Suprapubic skin (tissue), 4 donors: ENCODE data around the gene EP300. TPM values are rescaled to one million over a fixed set of nuclear protein-coding genes. Genes with fewer than 3 reads are reported as not detected.

ENCODE experiments used
- DNase-seq, 2 donors: peaks; one replicate each; pipeline ENCODE4 v3.0.0-alpha.2; 2019; ENCODE audit warnings: low spot score in 2 of 2
- H3K27ac ChIP-seq: fragments of 200-600 bp; sonication (generic); one replicate; pipeline ENCODE4 v1.5.1; 2019
- H3K27me3 ChIP-seq: fragments of 200-600 bp; sonication (generic); one replicate; pipeline ENCODE4 v1.5.1; 2019
- H3K36me3 ChIP-seq: fragments of 200-600 bp; sonication (generic); one replicate; pipeline ENCODE4 v1.5.1; 2019
- H3K4me1 ChIP-seq: fragments of 200-600 bp; sonication (generic); one replicate; pipeline ENCODE4 v1.5.1; 2019
- H3K4me3 ChIP-seq: fragments of 200-600 bp; sonication (generic); one replicate; pipeline ENCODE4 v1.5.1; 2019; ENCODE audit warnings: mild to moderate bottlenecking
- H3K9me3 ChIP-seq: fragments of 200-600 bp; sonication (generic); one replicate; pipeline ENCODE4 v1.5.1; 2019
- EP300 ChIP-seq: sonication (generic); formaldehyde crosslinking; IDR thresholded peaks from one replicate; pipeline ENCODE4 v1.6.1; 2017; ENCODE audit warnings: antibody characterized with exemption
- POLR2A ChIP-seq, 2 donors: fragments of 450-650 bp; IDR thresholded peaks; one replicate each; pipeline ENCODE4 v1.6.1; 2017; ENCODE audit warnings: antibody characterized with exemption in 2 of 2, mild to moderate bottlenecking in 2 of 2, moderate library complexity in 2 of 2
- POLR2AphosphoS5 ChIP-seq, 3 donors: sonication (generic); formaldehyde crosslinking; IDR thresholded peaks; one replicate each; pipeline ENCODE4 v1.6.1; 2017; ENCODE audit warnings: antibody characterized with exemption in 3 of 3
- whole genome bisulfite sequencing: methylation state at CpG from one replicate; pipeline ENCODE4 v1.1.5; 2018; 5-methylcytosine and 5-hydroxymethylcytosine counted together
- total RNA-seq, 4 donors: library from RNA; depleted of rRNA; stranded (reverse); fragments of >200 nt; gene quantifications; one replicate each; pipeline ENCODE4 v1.1.0, GENCODE V29; 2016
- TF ChIP-seq, protein P1 (sequence below), 2 donors: fragments of 200-600 bp in 1 of 2; fragments of 450-650 bp in 1 of 2; sonication (generic) in 1 of 2; IDR thresholded peaks; one replicate each; pipeline ENCODE4 v1.5.1; 2016 to 2019; ENCODE audit warnings: antibody characterized with exemption in 2 of 2, mild to moderate bottlenecking in 1 of 2, moderate library complexity in 1 of 2

The EP300 gene
- total RNA-seq, 4 donors from 2014 or later, result 103 to 172 (median 126) TPM

DNA sequence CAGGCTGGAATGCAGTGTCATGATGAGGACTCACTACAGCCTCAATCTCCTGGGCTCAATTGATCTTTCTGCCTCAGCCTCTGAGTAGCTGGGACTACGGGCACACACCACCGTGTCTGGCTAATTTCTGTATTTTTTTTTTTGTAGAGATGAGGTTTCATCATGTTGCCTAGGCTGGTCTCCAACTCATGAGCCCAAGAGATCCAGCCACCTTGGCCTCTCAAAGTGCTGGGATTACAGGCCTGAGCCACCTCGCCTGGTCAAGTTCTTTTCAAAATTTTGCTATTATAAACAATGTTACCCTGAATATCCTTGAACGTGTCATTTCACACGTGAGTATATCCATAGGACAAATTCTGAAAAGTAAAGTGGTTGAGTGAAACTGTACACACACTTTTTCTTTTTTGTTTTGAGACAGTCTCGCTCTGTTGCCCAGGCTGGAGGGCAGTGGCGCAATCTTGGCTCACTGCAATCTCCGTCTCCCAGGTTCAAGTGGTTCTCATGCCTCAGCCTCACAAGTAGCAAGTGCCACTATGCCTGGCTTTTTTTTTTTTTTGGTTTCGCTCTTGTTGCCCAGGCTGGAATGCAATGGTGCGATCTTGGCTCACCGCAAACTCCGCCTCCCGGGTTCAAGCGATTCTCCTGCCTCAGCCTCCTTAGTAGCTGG is 21.6 kb upstream of the EP300 start:
- H3K4me1 ChIP-seq, result no peaks in the 10 kb centered on the region
- no peaks in the 10 kb centered on the region for H3K27me3 ChIP-seq
- no peaks in the 10 kb centered on the region for H3K9me3 ChIP-seq
- H3K36me3 ChIP-seq, result no peaks in the 10 kb centered on the region
- H3K4me3 ChIP-seq, result no peak overlapping the region
- 93% methylated on average over 14 of the region's 14 CpGs for WGBS
- no peak overlapping the region for H3K27ac ChIP-seq
- no peak for DNase-seq
- TF ChIP-seq, protein P1, sequence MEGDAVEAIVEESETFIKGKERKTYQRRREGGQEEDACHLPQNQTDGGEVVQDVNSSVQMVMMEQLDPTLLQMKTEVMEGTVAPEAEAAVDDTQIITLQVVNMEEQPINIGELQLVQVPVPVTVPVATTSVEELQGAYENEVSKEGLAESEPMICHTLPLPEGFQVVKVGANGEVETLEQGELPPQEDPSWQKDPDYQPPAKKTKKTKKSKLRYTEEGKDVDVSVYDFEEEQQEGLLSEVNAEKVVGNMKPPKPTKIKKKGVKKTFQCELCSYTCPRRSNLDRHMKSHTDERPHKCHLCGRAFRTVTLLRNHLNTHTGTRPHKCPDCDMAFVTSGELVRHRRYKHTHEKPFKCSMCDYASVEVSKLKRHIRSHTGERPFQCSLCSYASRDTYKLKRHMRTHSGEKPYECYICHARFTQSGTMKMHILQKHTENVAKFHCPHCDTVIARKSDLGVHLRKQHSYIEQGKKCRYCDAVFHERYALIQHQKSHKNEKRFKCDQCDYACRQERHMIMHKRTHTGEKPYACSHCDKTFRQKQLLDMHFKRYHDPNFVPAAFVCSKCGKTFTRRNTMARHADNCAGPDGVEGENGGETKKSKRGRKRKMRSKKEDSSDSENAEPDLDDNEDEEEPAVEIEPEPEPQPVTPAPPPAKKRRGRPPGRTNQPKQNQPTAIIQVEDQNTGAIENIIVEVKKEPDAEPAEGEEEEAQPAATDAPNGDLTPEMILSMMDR (IDR thresholded peaks at IDR 0.05), result no peak
- no peak for TF ChIP-seq POLR2A (IDR thresholded peaks at IDR 0.05)
- TF ChIP-seq POLR2AphosphoS5 (IDR thresholded peaks at IDR 0.05), result no peak
- TF ChIP-seq EP300, result no peak

DNA sequence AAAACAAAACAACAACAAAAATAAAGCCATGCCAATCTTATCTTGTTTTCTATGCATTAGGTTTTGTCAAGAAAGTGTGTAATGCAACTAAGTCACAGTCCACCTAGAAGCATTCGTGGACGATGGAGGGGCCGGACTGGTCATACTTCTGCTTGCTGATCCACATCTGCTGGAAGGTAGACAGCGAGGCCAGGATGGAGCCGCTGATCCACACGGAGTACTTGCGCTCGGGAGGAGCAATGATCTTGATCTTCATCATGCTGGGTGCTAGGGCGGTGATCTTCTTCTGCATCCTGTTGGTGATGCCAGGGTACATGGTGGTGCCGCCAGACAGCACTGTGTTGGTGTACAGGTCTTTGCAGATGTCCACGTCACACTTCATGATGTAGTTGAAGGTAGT is 18.3 kb upstream of the EP300 start:
- Histone ChIP-seq H3K4me3 (no peak overlapping the region), H3K27ac (no peak overlapping the region), H3K36me3 (no peaks in the 10 kb centered on the region), H3K27me3 (no peaks in the 10 kb centered on the region), H3K9me3 (no peaks in the 10 kb centered on the region), H3K4me1 (no peaks in the 10 kb centered on the region)
- TF ChIP-seq EP300 (no peak), POLR2A (IDR thresholded peaks at IDR 0.05) (no peak), POLR2AphosphoS5 (IDR thresholded peaks at IDR 0.05) (no peak)
- TF ChIP-seq, protein P1 (IDR thresholded peaks at IDR 0.05), result no peak
- DNase-seq, result no peak
- WGBS, result 92% methylated on average over 10 of the region's 11 CpGs

DNA sequence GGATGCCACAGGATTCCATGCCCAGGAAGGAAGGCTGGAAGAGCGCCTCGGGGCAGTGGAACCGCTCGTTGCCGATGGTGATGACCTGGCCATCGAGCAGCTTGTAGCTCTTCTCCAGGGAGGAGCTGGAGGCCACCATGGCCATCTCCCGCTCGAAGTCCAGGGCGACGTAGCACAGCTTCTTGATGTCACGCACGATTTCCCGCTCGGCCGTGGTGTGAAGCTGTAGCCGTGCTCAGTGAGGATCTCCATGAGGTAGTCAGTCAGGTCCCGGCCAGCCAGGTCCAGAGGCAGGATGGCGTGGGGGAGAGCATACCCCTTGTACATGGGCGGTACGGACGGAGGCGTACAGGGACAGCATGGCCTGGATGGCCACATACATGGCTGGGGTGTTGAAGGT is 17.9 kb upstream of the EP300 start:
- H3K27ac ChIP-seq, result no peak overlapping the region
- TF ChIP-seq, protein P1 (IDR thresholded peaks at IDR 0.05), result no peak
- no peak for TF ChIP-seq POLR2AphosphoS5 (IDR thresholded peaks at IDR 0.05)
- no peak for TF ChIP-seq EP300
- TF ChIP-seq POLR2A (IDR thresholded peaks at IDR 0.05), result no peak
- H3K27me3 ChIP-seq, result no peaks in the 10 kb centered on the region
- 98% methylated on average over 11 of the region's 22 CpGs for WGBS
- no peaks in the 10 kb centered on the region for H3K4me1 ChIP-seq
- no peaks in the 10 kb centered on the region for H3K36me3 ChIP-seq
- H3K9me3 ChIP-seq, result no peaks in the 10 kb centered on the region
- H3K4me3 ChIP-seq, result no peak overlapping the region
- DNase-seq, result no peak

DNA sequence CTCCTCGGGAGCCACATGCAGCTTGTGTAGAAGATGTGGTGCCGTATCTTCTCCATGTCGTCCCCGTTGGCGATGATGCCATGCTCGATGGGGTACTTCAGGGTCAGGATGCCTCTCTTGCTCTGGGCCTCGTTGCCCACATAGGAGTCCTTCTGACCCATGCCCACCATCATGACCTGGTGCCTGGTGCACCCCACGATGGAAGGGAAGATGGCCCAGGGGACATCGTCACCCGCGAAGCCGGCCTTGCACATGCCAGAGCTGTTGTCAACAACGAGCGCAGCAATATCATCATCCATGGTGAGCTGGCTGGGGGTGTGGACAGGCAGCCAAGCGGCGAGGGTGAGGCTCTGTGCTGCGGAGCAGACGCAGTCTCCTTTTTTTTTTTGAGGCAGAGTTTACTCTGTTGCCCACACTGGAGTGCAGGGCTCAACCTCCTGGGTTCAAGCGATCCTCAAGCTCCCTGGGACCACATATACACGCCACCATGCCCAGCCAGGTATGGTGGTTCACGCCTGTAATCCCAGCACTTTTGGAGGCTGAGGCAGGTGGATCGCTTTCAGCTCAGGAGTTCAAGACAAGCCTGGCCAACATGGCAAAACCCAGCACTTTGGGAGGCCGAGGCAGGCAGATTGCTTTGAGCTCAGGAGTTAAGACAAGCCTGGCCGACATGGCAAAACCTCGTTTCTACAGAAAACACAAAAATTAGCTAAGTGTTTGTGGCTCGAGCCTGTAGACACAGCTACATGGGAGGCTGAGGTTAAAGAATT is 17.3 kb upstream of the EP300 start:
- Histone ChIP-seq H3K27ac (no peak overlapping the region), H3K36me3 (no peaks in the 10 kb centered on the region), H3K4me1 (no peaks in the 10 kb centered on the region), H3K27me3 (no peaks in the 10 kb centered on the region), H3K4me3 (no peak overlapping the region), H3K9me3 (no peaks in the 10 kb centered on the region)
- no peak for DNase-seq
- WGBS, result 96% methylated on average over 17 of the region's 26 CpGs
- TF ChIP-seq POLR2AphosphoS5 (IDR thresholded peaks at IDR 0.05), result no peak
- TF ChIP-seq, protein P1 (IDR thresholded peaks at IDR 0.05), result no peak
- TF ChIP-seq POLR2A (IDR thresholded peaks at IDR 0.05), result no peak
- no peak for TF ChIP-seq EP300

DNA sequence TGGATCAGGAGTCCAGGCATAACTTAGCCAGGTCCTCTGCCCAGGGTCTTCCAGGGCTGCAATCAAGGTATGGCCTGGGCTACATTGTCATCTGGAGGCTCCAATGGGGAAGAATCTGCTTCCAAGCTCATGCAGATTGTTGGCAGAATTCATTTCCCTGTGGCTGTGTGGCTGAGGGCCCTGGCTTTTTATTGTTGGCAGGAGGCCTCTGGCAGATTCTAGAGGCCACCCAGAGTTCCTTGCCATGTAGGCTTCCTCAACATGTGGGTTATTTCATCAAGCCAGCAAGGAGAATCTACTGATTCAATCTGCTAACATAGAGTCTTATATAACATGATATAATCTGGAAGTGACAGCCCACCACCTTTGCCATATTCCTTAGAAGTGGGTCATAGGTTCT is 16.4 kb upstream of the EP300 start:
- peak in 1 of 2 donors; percentile 40 for DNase-seq
- Histone ChIP-seq H3K36me3 (no peaks in the 10 kb centered on the region), H3K27ac (no peak overlapping the region), H3K4me1 (no peaks in the 10 kb centered on the region), H3K27me3 (no peaks in the 10 kb centered on the region), H3K4me3 (no peak overlapping the region), H3K9me3 (no peaks in the 10 kb centered on the region)
- TF ChIP-seq POLR2AphosphoS5 (IDR thresholded peaks at IDR 0.05) (no peak), POLR2A (IDR thresholded peaks at IDR 0.05) (no peak), EP300 (no peak)
- TF ChIP-seq, protein P1 (IDR thresholded peaks at IDR 0.05), result no peak
